ENCODE results near the gene PRDM9. TPM values are rescaled to one million over a fixed set of nuclear protein-coding genes. Genes with fewer than 3 reads are reported as not detected.

PRDM9 gene
- not detected in 2 replicates for total RNA-seq

DNA sequence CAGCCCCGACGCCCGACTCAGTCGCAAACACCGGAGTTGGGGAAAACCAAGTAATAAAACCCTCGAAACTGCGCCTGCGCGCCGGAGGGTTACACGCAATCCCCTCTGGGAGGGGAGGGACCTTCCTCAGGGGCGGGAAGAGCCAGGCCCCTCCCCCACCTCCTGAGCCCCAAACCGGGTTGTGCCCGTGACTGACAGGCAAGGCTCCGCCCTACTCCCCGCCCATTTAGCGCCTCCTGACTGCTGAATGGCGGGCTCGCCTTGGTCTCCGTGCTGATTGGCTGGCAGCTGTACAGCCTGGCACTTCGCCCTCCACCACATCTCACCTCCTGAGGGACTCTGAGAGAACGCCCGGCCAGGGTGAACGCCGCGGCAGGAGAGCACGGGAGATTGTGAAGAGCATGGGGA, at the start of gene PRDM9:
Gene PRDM9 (plus strand): TSS at position 332 of the 408 bp plus-strand sequence. CDS start 1,425 bp downstream, outside the sequence.

Measured in subcutaneous preadipocyte (primary cell).